Natural killer cell (primary cell): ENCODE measurements around the gene MCM3AP. TPM values are rescaled to one million over a fixed set of nuclear protein-coding genes. Genes with fewer than 3 reads are reported as not detected.

ENCODE experiments used
- ATAC-seq, 3 donors: fragments of 150-1000 bp in 2 of 3; fragments of 200-7000 bp in 1 of 3; cut with Tn5 transposase; 1 replicate in 1 of 3; 2 replicates in 2 of 3; pipeline ENCODE4 v1.10.0; 2021; ENCODE audit warnings: mild to moderate bottlenecking in 2 of 3, moderate library complexity in 2 of 3
- DNase-seq, 2 donors: peaks; one replicate each; pipeline versions ENCODE4 v3.0.0 to v3.0.0-alpha.2; 2013 to 2021; ENCODE audit warnings: mixed read lengths in 1 of 2
- H3K27ac ChIP-seq: one replicate; pipeline ENCODE4 v1.5.1; 2013; ENCODE audit warnings: mild to moderate bottlenecking, low read length
- H3K27me3 ChIP-seq: one replicate; pipeline ENCODE4 v1.6.1; 2013; ENCODE audit warnings: low read length; ENCODE audit not compliant: control insufficient read depth, insufficient read depth
- H3K36me3 ChIP-seq: one replicate; pipeline ENCODE4 v1.6.1; 2013; ENCODE audit warnings: low read length; ENCODE audit not compliant: control insufficient read depth, insufficient read depth
- H3K4me1 ChIP-seq: one replicate; pipeline ENCODE4 v1.6.1; 2013; ENCODE audit warnings: low read length; ENCODE audit not compliant: control insufficient read depth, insufficient read depth
- H3K4me3 ChIP-seq: one replicate; pipeline ENCODE4 v1.5.1; 2013; ENCODE audit warnings: low read length
- H3K9me3 ChIP-seq: one replicate; pipeline ENCODE4 v1.6.1; 2013; ENCODE audit warnings: low read length; ENCODE audit not compliant: control insufficient read depth, insufficient read depth
- H3K27ac Mint-ChIP-seq, 2 donors: one replicate each; pipeline ENCODE4 v1.8.0; 2022; ENCODE audit warnings: mild to moderate bottlenecking in 2 of 2, mixed read lengths in 2 of 2, moderate library complexity in 1 of 2
- H3K27me3 Mint-ChIP-seq, 2 donors: one replicate each; pipeline ENCODE4 v1.8.0; 2022; ENCODE audit warnings: low read depth in 2 of 2, mixed read lengths in 2 of 2
- H3K36me3 Mint-ChIP-seq: one replicate; pipeline ENCODE4 v1.8.0; 2022; ENCODE audit warnings: mixed read lengths
- H3K4me1 Mint-ChIP-seq, 2 donors: one replicate each; pipeline ENCODE4 v1.8.0; 2022; ENCODE audit warnings: mixed read lengths in 2 of 2
- H3K4me3 Mint-ChIP-seq: one replicate; pipeline ENCODE4 v1.8.0; 2022; ENCODE audit warnings: mild to moderate bottlenecking, moderate library complexity, mixed read lengths
- H3K9me3 Mint-ChIP-seq, 2 donors: one replicate each; pipeline ENCODE4 v1.8.0; 2022; ENCODE audit warnings: mixed read lengths in 2 of 2
- WGBS: methylation state at CpG from one replicate; pipeline ENCODE4 v1.1.7; 2013; ENCODE audit warnings: missing lambda C conversion rate; ENCODE audit not compliant: insufficient coverage; 5-methylcytosine and 5-hydroxymethylcytosine counted together
- intact Hi-C: fragments of 100-400 bp; cut with micrococcal nuclease; formaldehyde crosslinking; loops from one replicate; pipeline ENCODE4 v1.14.2; 2022
- total RNA-seq, 4 donors: library from RNA; stranded (reverse); fragments of 120-200 nt in 1 of 4; gene quantifications; one replicate each; pipeline versions ENCODE4 v1.2.3 to v1.2.4, GENCODE V29; 2013 to 2022
- TF ChIP-seq, protein P1 (sequence below): fragments of 200-600 bp; IDR thresholded peaks from one replicate; pipeline ENCODE4 v1.8.0; 2022; ENCODE audit warnings: antibody characterized with exemption

MCM3AP gene
- total RNA-seq, 3 donors from 2014 or later (not counting 1 experiment from before 2014, with no cell fraction given) = 143 to 172 (median 159) TPM

DNA sequence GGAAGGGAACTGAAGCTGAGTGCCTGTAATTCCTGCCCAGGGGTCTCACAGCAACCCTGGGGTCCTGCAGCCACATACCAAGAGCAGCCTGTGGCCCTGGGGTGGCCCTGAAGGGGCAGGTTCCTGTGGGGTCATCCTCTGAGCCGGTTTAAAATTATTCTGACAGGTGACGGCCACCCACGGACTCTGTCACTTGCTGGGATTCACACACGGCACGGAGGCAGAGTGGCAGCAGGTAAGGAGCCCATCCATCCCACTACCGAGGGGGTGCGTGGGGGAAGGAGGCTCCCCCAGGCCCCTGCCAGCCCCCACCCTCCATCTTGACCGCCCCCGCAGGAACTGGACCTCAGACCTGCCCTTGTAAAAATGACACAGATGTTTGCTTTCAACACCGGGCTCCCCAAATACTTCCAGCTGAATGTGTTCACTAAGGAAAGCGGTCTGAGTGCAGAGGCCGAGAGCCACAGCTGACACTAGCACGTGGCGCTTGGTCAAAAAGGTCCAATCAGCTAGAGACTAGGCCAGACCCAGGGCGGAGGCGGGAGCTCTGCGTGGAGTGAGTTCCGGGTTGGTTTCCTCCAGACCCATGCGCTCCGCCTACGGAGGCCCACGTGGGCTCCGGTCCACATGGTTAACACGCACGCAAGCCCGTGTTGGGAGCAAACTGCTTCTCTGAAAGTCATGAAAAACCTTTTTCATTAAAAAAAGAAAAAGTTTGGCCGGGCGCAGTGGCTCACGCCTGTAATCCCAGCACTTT, 10.8 kb upstream of the MCM3AP start:
- Mint-ChIP-seq H3K4me1 (peaks cover 6 to 15% of the 10 kb centered on the region in 2 donors), H3K36me3 (no peaks in the 10 kb centered on the region), H3K9me3 (no peaks in the 10 kb centered on the region), H3K27me3 (peaks cover 0 to 4% of the 10 kb centered on the region in 2 donors), H3K4me3 (peak overlapping the region; percentile 75), H3K27ac (peak overlapping the region; percentile 68 to 69)
- no peaks in the 10 kb centered on the region for H3K9me3 ChIP-seq
- H3K4me3 ChIP-seq = no peak overlapping the region
- DNase-seq = peak; percentile 30 to 70
- peaks cover 3% of the 10 kb centered on the region for H3K27me3 ChIP-seq
- intact Hi-C loops = no loop called here
- H3K27ac ChIP-seq = peak overlapping the region; percentile 38
- TF ChIP-seq, protein P1, sequence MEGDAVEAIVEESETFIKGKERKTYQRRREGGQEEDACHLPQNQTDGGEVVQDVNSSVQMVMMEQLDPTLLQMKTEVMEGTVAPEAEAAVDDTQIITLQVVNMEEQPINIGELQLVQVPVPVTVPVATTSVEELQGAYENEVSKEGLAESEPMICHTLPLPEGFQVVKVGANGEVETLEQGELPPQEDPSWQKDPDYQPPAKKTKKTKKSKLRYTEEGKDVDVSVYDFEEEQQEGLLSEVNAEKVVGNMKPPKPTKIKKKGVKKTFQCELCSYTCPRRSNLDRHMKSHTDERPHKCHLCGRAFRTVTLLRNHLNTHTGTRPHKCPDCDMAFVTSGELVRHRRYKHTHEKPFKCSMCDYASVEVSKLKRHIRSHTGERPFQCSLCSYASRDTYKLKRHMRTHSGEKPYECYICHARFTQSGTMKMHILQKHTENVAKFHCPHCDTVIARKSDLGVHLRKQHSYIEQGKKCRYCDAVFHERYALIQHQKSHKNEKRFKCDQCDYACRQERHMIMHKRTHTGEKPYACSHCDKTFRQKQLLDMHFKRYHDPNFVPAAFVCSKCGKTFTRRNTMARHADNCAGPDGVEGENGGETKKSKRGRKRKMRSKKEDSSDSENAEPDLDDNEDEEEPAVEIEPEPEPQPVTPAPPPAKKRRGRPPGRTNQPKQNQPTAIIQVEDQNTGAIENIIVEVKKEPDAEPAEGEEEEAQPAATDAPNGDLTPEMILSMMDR = no peak
- peaks cover 4% of the 10 kb centered on the region for H3K36me3 ChIP-seq
- peak in 2 of 3 donors; percentile 92 to 97 for ATAC-seq
- peaks cover 22% of the 10 kb centered on the region for H3K4me1 ChIP-seq
- WGBS = 59% methylated on average over 27 of the region's 29 CpGs

DNA sequence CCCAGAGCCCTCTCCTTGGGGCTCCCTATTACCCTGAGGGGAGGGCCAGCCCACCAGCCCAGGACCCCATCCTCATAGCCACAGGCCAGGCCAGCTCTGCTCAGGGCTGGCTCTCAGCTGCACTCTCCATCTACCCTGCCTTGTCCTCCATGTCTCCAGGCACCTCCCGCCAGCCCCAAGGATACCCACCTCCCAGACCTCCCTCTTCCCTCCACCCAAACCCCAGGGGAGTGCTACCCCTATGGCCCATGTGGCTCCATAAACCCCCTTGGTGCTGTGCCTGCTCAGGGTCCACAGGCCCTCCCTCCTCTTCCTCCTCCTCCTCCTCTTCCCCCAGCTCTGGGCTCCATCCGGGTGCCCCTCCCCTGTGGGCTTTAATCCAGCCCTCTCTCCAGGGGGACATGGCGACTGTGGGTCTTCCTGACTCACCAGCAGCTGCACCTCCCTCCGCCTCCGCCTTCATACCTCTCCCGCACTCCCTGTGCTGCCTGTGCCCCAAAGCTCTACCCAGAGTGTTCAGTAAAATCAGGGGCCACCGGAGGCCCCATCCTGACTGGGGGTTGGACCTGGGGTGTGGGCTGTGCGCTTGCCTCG, 9.9 kb upstream of the MCM3AP start:
- 82% methylated on average over 9 of the region's 9 CpGs for WGBS

DNA sequence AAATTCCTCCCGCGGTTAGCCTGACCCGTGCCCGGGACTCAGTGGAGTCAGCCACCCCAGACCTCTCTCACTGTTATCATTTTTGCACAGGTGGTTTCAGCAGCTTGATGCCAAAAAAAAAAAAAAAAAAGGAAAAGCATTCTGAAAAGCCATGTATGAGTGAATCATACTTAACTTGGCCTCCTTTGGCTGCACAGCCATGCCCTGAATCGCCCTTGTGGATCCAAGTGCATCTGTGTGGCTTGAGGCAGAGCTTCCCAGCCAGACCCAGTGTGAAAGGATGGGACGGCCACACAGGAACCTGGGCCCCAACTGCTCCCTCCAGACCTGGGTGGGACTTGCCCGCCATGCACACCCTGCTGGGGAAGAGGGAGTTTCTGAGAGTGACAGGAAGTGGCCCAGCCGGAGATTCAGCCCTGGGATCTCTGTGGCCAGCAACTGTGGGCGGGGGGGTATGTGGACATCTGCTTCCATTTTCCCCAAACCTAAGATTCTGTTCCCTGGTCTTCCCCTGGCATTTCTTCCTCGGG, 9.3 kb upstream of the MCM3AP start:
- Mint-ChIP-seq H3K27ac (no peak overlapping the region), H3K27me3 (peaks cover 0 to 4% of the 10 kb centered on the region in 2 donors), H3K9me3 (no peaks in the 10 kb centered on the region), H3K4me3 (no peak overlapping the region), H3K36me3 (no peaks in the 10 kb centered on the region), H3K4me1 (peaks cover 6 to 19% of the 10 kb centered on the region in 2 donors)
- WGBS = 48% methylated on average over 10 of the region's 10 CpGs
- Histone ChIP-seq H3K4me3 (no peak overlapping the region), H3K9me3 (no peaks in the 10 kb centered on the region), H3K4me1 (peaks cover 22% of the 10 kb centered on the region), H3K36me3 (peaks cover 4% of the 10 kb centered on the region), H3K27ac (no peak overlapping the region), H3K27me3 (peaks cover 3% of the 10 kb centered on the region)
- intact Hi-C loops = no loop called here
- ATAC-seq = no peak
- DNase-seq = no peak
- TF ChIP-seq, protein P1 = no peak

More for the DNA sequence above, 9.9 kb upstream of the MCM3AP start:
- H3K4me3 Mint-ChIP-seq = no peak overlapping the region
- Histone ChIP-seq H3K4me3 (no peak overlapping the region), H3K27ac (no peak overlapping the region), H3K27me3 (peaks cover 3% of the 10 kb centered on the region), H3K9me3 (no peaks in the 10 kb centered on the region), H3K36me3 (peaks cover 4% of the 10 kb centered on the region), H3K4me1 (peaks cover 22% of the 10 kb centered on the region)
- no peaks in the 10 kb centered on the region for H3K9me3 Mint-ChIP-seq
- no peaks in the 10 kb centered on the region for H3K36me3 Mint-ChIP-seq
- H3K4me1 Mint-ChIP-seq = peaks cover 6 to 15% of the 10 kb centered on the region in 2 donors
- DNase-seq (no peak), ATAC-seq (no peak)
- H3K27ac Mint-ChIP-seq = no peak overlapping the region
- TF ChIP-seq, protein P1 = no peak
- H3K27me3 Mint-ChIP-seq = peaks cover 0 to 4% of the 10 kb centered on the region in 2 donors
- intact Hi-C loops = no loop called here
